NCI-H1694 treated with DMSO at 0.1 percent for 48 hours (cell line): Measurements from ENCODE around the gene ADAMTS14.

Experiments used
- DNase-seq: peaks from one replicate; lab custom pipeline; 2025; lab: John Stamatoyannopoulos, UW

The ADAMTS14 gene

DNA sequence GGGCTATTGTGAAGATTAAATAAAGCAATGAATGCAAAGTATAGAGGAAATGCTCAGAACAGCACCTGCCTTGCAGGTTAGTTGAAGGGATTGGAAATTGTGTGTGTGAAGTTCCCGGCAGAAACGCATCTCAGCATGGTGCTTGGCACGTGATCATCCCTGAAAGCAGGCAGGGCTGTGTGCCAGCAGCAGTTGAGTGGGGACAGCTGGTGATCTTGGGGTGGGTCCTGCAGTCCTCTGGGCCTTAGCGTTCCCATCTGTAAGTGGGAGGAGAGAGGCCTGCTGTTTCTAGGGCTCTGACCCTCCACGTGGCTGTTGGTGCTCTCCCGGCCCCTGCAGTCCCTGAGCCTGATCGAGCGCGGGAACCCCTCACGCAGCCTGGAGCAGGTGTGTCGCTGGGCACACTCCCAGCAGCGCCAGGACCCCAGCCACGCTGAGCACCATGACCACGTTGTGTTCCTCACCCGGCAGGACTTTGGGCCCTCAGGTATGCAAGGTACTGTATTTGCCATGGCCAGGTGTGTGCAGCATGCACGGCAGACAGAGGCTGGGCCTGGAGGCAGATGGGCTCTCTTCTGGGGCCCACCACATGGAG lies 57.6 kb downstream of the ADAMTS14 start:
- DNase-seq, result peak; percentile 74

DNA sequence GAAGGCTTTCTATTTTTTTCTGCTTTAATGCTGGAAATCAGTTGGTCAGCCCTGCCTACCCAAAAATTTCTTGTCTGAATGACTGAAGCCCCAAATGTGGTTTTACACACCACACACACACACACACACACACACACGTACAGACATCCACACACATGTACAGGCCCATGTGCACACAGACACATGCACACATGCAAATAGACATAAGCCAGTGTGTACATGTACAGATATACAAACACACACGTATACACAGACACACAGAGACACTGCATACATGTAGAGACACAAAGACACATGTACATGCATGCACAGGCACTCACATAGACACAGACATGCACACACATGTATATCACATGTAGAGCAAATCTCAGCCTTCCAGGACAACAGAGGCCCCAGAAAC lies 58.6 kb downstream of the ADAMTS14 start:
- DNase-seq, result no peak

DNA sequence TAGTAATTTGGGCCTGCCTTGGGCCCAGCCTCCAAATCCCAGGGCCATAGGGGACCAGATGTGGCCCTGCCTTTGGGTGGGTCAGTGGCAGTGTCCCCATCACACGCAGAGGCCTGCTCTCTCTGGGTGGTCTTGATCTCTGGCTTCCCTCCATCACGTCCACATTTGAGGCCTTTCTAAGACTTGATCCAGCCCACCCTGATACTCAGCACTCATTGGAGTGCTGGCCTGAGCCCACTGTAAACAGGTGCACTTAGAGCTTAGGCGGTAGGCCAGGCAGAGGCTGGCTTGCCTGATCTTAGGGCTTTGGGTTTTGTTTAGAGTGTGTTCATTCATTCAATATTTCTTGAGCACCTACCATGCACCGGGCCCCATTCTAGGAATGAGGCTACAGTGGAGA lies 60.3 kb downstream of the ADAMTS14 start:
- no peak for DNase-seq

DNA sequence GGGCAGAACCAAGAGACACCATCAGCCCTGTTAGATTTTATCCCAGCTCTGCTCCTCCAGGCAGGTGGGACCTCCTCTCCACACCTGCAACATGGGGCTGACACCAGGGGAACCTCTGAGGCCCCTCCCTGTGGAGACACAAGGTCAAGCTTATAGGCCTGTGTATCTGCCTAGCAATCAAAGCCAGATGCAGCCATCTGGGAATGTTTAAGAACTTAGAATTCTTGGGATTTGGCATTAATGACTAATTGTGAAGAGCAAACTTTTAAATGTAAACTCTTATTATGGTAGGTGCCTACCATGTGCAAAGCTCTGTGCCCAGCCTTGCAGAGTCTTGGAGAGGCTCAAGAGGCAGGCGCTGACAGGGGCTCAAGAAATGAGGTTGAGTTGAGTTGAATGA lies 60.7 kb downstream of the ADAMTS14 start:
- no peak for DNase-seq

DNA sequence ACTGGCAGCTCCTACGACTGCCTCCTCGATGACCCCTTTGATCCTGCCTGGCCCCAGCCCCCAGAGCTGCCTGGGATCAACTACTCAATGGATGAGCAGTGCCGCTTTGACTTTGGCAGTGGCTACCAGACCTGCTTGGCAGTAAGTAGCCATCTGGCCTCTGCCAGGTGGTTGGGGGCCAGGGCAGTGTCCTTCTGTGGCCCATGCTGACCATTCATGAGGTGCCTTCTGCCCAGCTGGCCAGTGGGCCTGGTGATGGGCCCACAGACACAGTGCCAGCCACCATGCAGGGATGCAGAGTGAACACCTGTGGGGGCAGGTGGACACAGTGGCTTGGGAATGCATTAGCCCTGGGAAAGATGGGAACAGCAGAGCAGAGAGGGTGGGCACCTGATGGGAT lies 62.9 kb downstream of the ADAMTS14 start:
- DNase-seq, result no peak

DNA sequence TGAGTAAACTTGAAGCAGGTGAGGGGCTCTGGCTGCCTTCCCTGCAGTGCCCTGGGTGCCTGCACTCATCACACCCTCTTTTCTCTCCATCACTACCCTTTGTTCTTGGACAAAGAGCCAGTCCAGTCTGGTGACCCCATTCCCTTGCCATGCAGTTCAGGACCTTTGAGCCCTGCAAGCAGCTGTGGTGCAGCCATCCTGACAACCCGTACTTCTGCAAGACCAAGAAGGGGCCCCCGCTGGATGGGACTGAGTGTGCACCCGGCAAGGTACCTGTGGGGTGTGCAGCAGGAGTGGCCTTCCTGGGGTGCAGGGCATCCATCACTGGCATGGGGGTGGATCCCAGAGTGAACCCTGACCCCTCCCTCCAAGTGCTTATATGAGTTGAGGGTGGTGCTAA lies 64.2 kb downstream of the ADAMTS14 start:
- DNase-seq, result no peak

DNA sequence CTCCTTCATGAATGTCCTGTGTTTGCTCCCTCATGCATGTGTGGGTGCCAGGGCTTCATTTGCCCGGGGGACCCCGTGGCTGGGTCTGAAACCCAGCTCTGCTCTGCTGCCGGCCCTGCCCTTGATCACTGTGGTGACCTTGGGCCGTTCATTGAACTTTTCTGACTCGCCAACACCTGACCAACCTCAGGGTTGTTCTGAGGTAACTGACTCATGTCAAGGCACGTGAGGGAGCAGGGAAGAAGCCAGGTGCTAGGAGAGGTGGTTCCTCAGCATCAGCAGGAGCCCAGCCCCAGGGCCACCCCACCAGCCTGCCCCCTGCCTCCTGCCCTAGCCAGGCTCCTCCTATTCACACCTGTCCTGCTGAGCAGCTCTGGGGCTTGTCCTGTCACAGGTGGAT lies 64.9 kb downstream of the ADAMTS14 start:
- no peak for DNase-seq

DNA sequence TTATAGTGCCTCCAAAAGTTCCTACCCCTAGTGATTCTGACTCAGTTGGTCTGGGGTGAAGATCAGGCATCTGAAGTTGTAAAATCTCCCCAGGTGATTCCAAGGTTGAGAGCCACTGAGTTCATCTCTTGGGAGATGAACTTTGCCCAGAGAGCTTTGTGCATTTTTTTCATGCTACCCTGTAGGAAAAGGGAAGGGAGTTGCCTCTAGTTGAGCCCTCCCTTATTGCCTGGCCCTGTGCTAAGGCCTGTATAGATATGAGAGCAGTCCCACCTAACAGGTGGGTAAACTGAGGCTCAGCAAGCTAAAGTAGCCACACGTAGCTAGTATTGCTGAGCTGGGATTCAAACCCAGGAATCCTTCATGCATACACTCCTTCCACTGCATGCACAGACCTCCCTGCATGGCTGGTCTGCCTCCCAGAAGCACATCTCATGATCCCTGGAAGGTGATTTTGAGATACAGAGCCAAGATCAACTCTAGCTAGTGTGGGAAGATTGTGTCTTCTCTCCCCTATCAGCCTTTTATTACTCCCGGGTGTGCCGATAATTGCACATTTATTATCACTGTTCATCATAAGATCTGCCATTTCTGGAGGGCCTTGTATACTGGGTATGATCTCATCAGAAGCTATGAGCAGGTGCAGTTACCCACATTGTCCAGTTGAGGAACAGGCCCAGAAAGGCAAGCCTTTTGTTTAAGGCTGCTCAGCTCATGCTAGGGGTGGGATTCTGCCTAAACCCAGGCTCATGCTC lies 65.9 kb downstream of the ADAMTS14 start:
- DNase-seq, result no peak

DNA sequence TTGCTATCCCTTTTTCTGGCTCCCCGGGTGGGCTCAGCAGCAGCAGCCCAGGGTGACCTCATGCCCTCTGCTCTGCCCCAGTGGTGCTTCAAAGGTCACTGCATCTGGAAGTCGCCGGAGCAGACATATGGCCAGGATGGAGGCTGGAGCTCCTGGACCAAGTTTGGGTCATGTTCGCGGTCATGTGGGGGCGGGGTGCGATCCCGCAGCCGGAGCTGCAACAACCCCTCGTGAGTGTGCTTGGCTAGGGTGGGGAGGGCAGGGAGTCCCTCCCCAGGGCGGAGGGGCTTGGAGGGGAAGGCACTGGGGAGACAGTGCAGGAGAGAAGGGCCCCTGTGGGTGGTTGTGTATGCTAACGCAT lies 66.4 kb downstream of the ADAMTS14 start:
- no peak for DNase-seq

DNA sequence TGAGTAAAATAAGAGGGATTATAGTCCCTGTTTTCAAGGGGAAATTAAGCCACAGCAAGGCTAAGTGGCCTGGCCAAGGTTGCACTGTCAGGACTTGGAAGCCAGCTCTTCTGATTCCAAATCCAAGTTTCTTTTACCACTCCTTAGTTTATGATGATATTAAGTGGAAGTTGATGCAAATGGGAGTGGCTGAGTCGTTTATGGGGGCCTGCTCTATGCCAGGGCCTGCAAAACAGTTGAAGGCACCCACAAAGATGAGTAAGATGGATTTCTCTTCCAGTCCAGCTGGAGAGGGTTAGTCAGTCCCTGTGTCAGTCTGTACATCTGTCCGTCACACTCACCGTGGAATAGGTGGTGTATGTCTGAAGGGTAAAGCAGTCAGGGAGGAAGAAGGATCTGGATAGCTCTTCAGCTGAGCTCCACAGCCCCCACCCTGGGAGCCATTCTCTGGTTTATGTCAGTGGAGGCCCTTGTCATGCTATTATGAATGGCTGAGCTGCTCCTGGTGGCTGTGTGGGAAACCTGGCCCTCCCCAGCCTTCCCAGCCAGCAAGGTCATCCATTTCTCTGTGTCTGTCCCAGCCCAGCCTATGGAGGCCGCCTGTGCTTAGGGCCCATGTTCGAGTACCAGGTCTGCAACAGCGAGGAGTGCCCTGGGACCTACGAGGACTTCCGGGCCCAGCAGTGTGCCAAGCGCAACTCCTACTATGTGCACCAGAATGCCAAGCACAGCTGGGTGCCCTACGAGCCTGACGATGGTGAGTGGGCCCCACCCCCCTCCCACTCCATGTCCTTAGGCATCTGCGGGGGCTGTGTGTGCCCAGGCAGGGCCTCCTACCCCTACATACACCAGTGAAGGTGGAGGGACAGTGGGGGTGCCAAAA lies 68.3 kb downstream of the ADAMTS14 start:
- DNase-seq, result no peak

DNA sequence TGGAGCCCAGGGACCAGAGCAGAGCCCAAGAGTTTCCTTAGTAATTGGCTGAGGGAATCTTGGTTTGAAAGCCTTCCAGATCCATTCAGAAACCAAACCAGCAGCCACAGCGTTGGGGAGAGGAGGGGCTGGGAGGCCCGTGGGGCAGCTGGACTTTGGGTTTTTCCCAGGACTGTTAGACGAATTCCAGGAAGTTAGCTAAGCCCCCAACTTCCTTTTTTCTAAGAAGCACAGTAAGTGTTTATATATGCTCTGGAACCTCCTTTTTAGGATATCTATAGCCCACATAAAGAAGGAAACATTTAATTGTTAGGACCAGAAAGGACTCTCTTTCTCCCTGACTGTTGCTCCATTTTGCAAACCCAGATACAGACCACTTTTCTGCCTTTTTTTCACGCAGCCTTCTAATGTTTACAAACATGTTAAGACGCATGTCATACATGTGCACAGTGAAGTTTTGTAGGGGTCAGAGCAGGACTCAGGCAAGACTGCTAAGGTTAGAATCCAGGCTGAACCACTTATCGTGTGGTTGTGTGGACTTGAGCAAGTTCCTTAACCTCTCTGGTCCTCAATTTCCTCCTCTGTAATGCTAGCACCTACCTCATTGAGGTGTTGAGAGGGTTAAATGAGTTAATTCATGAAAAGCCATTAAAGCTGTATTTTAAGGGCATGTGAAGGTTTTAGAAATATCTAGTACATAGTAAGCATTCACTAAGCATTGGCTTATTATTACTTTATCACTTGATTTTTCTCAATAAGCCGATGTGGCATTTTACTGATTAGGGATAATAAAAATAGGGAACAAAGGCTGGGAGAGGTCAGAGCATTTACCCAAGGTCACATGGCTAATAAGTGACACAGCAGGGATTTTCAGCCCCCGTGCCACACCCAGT lies 70.5 kb downstream of the ADAMTS14 start:
- DNase-seq, result no peak

DNA sequence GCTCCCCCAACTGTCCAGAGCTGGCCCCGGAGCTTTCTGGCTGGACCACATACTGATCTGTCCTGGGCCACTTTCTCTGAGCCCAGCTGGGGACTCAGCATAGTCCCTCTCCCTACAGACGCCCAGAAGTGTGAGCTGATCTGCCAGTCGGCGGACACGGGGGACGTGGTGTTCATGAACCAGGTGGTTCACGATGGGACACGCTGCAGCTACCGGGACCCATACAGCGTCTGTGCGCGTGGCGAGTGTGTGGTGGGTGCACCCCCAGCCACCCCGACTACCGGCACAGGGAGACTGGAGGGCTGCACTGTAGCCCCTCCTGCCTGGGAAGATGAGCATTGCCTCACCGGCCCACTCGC lies 71.1 kb downstream of the ADAMTS14 start:
- no peak for DNase-seq

DNA sequence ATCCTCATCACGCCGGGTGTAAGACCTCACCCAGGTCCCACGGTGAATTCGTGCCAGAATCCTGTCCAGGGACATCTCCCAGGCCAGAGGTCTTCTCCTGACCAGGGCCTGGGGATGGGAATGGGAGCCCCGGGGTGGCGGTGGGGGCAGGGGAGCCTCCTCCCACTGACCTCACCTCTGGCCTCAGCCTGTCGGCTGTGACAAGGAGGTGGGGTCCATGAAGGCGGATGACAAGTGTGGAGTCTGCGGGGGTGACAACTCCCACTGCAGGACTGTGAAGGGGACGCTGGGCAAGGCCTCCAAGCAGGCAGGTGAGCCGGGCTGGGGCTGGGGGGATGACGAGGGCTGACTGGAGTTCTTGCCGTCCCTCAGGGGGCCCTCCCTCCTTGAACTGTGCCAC lies 71.6 kb downstream of the ADAMTS14 start:
- no peak for DNase-seq

DNA sequence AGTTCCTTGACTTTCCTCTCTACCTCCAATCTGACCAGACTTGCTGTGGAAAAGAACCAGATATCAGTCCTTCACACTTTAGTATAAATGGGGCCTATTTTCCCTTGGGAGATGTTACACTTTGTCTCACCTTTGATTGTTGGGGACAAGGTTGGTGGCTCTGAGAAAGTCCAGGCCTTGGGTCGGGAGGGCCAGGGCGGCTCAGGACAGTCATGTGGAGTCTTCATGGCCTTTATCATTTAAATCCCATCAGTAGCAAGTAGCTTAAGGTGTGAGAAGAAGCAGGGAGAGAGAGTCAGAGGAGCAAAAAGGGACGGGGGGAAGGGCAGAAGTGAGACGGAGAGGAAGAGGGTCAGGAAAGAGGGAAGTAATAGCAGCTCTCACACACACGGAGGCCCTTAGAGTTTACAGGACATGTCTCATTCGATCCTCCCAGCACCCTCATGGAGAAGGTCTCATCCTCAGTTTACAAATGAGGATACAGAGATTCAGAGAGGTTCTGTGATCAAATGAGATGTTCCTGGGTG lies 72.4 kb downstream of the ADAMTS14 start:
- DNase-seq, result no peak

DNA sequence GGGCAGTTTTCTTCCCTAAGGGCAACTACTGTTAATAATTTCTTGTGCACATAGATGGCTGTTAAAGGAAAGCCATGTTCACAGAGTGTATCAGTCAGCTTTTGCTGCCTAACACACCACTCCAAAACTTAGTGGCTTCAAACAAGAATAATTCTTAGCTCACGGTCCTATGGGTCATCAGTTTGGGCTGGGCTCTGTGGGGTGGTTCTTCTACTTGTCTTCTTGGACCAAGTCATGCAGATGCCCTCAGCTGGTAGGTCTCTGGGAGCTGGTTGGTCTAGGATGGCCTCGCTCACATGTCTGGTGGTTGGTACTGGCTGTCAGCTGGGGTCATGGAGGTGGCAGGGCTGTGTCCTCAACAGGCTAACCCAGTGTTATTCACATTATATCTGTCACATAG lies 73.2 kb downstream of the ADAMTS14 start:
- DNase-seq, result no peak

DNA sequence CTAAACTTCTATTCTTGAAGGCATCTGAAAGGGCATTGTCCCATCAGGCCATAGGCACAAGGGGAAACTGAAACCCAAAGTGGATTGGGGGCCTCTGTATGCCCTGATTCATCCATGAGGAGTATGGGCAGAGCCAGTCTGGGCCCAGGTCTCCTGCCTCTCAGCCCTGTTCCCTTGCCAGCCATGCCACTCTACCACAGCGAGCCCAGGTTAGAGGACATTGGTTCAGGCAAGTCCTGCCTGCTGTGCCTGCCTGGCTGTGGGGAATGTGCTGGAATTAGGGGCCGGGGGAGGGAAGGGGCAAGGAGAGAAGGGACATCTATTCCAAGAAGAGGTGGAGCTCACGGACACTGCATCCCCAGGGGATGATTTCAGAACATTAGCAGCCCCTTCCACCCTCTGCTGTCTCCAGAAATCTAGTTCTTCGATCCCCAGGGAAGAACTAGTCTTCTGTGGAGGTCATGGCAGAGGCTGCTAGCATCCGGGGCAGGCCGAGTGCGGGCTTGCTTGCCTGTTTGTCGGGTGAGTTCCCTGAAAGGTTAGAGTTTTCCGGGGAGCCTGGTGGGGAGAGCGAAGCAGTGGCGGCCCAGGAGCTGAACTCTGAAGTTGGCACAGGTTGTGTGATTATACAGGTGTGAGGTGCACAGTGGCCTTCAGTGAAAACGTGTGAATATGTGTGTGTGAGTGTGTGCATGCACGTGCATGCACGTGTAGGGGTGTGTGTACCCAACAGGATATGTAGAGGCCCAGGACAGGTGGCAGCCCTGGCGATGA lies 75.1 kb downstream of the ADAMTS14 start:
- no peak for DNase-seq

DNA sequence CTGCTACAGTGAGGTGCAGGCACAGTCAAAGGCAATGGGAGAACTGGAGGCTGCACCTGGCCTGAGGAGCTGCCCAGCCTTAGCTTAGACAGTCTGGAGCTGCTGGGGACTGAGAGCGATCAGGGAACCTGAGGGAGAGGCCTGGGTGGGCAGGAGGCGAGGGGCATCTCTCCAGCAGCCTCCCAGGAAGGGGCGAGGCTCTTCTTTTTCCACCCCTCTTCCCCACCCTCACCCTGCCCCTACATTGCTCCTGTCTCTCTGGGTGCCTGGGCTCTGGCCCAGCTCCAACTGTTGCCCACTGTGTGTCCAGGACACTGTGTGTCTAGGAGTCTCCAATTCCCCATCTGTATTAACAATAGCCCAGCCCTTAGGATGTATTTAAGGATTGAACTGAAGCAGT lies 76.0 kb downstream of the ADAMTS14 start:
- DNase-seq, result no peak

DNA sequence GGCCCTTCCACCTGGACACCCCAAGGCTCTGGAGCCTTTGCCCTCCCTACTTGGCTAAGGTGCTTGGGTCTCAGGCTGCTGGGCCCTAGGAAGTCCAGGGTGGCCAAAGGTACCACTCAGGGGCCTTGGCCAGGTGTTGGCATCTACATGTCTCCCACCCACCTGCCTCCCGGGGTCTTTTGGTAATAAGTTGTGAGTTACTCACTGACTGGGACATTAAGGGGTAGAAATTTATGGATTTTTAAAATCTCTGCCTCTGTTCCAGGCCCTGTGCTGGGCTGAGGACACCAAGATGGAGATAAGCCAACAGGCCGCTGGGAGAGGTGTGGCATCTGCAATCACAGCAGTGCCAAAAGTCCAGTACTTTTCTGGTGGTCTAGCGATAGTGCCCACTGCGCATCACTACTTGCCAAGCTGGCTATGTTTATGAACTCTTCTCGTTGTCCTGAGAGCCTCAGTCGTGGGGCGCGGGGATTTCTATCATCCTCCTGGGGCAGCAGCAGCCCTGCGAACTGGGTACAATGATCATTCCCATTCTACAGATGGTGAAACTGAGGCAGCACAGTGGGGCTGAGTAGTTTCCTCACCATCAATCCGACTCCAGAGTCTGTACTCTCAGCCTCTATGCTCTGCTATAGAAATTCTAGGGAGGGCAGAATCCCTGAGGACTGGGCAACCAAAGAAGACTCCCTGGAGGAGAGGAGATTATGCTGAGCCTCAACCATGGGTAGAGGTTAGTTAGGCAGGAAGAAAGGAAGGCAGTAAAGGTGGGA lies 76.7 kb downstream of the ADAMTS14 start:
- no peak for DNase-seq

DNA sequence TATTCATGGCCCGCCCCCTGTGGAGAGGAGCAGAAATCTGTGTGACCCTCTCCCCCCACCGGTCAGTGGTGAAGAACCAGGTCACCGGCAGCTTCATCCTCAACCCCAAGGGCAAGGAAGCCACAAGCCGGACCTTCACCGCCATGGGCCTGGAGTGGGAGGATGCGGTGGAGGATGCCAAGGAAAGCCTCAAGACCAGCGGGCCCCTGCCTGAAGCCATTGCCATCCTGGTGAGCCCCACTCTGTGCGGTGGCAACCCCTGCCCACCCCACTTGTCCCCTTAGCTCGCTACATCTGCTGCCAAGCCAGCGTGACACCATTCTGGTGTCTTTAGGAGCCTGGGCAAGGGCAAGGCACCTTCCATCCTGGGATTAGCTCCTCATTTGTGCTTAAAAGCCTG lies 77.5 kb downstream of the ADAMTS14 start:
- DNase-seq, result no peak

DNA sequence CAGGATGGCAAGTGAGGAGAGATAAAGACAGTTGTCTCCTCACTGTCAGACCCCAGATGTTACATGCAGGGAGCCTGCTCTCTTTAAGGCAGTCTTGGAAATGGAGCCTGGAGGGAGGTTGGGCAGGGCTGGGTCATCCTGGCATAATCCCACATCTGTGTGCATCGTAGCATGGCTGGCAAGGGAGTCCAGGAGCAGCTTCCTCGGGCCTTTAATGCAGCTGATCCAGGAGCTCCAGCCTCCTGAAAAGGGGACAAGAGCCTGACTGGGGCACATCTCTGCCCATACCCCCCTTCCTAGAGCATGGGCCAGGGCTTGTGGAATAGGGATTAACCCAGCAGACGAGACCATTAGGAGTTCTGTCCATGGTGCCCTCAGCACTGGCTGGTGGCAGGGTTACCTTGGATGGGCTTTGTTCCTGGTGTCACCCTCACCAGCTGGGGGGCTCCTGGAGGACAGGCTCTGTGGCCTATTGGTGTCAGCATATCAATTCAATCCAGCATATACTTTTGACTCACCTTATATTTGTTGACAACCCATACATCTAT lies 77.9 kb downstream of the ADAMTS14 start:
- DNase-seq, result no peak
